Non-pigmented ciliary epithelial cell (primary cell): ENCODE measurements around the gene SLC39A5.

ENCODE experiments used
- DNase-seq: peaks from one replicate; pipeline ENCODE4 v3.0.0-alpha.2; 2010; ENCODE audit warnings: low read depth

The SLC39A5 gene

GRCh38 chr12:56229916-56230431, at the start of gene SLC39A5:
Gene SLC39A5 (plus strand): TSS chr12:56230051. CDS start chr12:56231275, 1,224 bp downstream.
- no peak for DNase-seq

- DNase-seq = no peak
Measured at GRCh38 chr12:56186957-56187356, 42.9 kb upstream of the SLC39A5 start.

GRCh38 chr12:56188131-56188777, 41.6 kb upstream of the SLC39A5 start:
- DNase-seq = no peak

- no peak for DNase-seq
Measured at GRCh38 chr12:56188778-56189098, 41.1 kb upstream of the SLC39A5 start.

GRCh38 chr12:56189099-56189917, 40.5 kb upstream of the SLC39A5 start, which contains the start of gene SMARCC2:
Gene SMARCC2 (minus strand): TSS chr12:56189483. CDS start chr12:56189461, 22 bp downstream.
- DNase-seq = peak; percentile 23

GRCh38 chr12:56189918-56190694, 39.7 kb upstream of the SLC39A5 start:
- DNase-seq = peak; percentile 56

GRCh38 chr12:56190695-56191155, 39.1 kb upstream of the SLC39A5 start:
- no peak for DNase-seq

GRCh38 chr12:56192582-56192981, 37.3 kb upstream of the SLC39A5 start:
- no peak for DNase-seq

GRCh38 chr12:56193025-56193578, 36.7 kb upstream of the SLC39A5 start:
- peak; percentile 58 for DNase-seq

GRCh38 chr12:56196818-56197550, 32.9 kb upstream of the SLC39A5 start:
- peak; percentile 88 for DNase-seq

GRCh38 chr12:56197921-56198635, 31.8 kb upstream of the SLC39A5 start:
- DNase-seq = no peak

GRCh38 chr12:56198836-56199235, 31.0 kb upstream of the SLC39A5 start:
- no peak for DNase-seq

- DNase-seq = no peak
Measured at GRCh38 chr12:56202366-56202765, 27.5 kb upstream of the SLC39A5 start.

- no peak for DNase-seq
Measured at GRCh38 chr12:56202838-56203237, 27.0 kb upstream of the SLC39A5 start.

GRCh38 chr12:56204275-56204674, 25.6 kb upstream of the SLC39A5 start:
- DNase-seq = no peak

GRCh38 chr12:56205445-56205844, 24.4 kb upstream of the SLC39A5 start:
- DNase-seq = no peak

GRCh38 chr12:56206452-56207166, 23.2 kb upstream of the SLC39A5 start:
- DNase-seq = no peak

- no peak for DNase-seq
Measured at GRCh38 chr12:56208006-56208405, 21.8 kb upstream of the SLC39A5 start.

- no peak for DNase-seq
Measured at GRCh38 chr12:56212361-56212760, 17.5 kb upstream of the SLC39A5 start.

- no peak for DNase-seq
Measured at GRCh38 chr12:56213878-56214277, 16.0 kb upstream of the SLC39A5 start.
